Measurements from ENCODE around the gene RAB31.

The RAB31 gene

DNA sequence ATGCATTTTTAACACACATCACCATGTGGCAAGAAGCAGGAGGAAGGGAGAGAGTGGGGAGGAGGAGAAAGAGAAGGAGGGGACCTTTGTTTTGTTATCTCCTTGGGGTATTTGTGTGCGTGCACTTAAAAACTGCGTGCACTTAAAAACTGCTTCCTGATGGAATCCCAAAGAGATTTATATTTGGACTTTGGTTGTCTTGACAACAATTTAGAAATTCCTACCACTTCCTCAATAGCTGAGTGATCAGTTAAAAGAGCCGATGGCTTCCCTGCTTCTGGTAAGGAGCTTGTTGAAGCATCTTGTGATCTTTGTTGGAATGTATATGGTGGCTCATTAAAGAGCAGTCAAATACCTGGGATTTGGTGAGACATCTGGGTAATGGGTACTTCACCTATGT lies 4.5 kb downstream of the RAB31 start:
- Mint-ChIP-seq H3K4me1 (peaks cover 36% of the 10 kb centered on the region), H3K27ac (no peak overlapping the region), H3K9me3 (no peaks in the 10 kb centered on the region), H3K27me3 (peaks cover 85% of the 10 kb centered on the region), H3K36me3 (peaks cover 2% of the 10 kb centered on the region), H3K4me3 (no peak overlapping the region)
- CTCF ChIA-PET = no interaction called here
- DNase-seq = no peak

DNA sequence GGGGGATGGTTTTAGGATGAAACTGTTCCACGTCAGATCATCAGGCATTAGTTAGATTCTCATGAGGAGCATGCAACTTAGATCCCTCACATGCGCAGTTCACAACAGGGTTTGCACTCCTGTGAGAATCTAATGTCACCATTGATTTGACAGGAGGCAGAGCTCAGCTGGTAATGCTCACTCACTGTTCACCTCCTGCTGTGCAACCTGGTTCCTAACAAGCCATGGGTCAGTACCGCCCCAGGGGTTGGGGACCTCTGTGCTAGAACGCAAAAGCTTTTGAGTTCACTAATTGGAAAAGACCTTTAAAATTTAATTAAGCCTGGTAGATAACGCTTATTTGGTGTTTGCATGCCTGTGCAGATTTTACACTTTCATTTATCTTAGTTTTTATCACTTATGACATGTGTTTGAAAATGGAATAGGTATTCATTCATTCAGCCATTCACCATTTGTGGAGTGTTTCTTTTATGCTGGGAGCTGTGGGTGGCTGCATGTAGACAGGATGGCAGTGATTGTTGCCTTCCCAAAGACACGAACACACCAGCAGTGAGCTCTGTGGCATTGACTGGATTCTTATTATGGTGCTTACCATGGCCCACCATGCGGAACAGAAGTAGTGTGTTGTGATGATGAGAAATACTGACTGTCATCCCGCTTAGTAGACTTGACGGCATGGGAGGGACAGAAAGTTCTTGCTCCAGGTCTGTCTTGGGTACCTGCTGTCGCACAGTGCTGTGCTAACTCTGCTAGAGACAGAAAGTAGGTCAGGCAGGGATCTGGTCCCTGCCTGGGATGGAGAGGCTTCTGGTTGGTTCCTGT lies 6.4 kb downstream of the RAB31 start:
- Mint-ChIP-seq H3K27ac (no peak overlapping the region), H3K4me1 (peaks cover 27% of the 10 kb centered on the region), H3K36me3 (peaks cover 2% of the 10 kb centered on the region), H3K9me3 (no peaks in the 10 kb centered on the region), H3K27me3 (peaks cover 68% of the 10 kb centered on the region), H3K4me3 (no peak overlapping the region)
- CTCF ChIA-PET = no interaction called here
- no peak for DNase-seq

DNA sequence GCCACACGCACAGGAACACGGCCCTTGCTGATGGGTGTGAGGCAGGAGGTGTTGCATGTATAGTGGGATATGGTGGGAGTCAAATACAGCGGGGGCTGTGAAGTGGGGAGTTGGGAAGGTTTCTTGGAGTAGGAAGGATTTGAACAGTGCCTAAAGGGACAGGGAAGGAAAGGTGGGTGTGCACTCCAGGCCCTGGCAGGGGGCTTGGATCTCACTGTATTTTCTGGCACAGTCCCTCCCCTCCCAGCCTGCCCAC lies 6.9 kb downstream of the RAB31 start:
- Mint-ChIP-seq H3K36me3 (peaks cover 2% of the 10 kb centered on the region), H3K9me3 (no peaks in the 10 kb centered on the region), H3K4me3 (no peak overlapping the region), H3K27ac (no peak overlapping the region), H3K27me3 (peaks cover 62% of the 10 kb centered on the region), H3K4me1 (peaks cover 22% of the 10 kb centered on the region)
- CTCF ChIA-PET = no interaction called here
- DNase-seq = no peak

DNA sequence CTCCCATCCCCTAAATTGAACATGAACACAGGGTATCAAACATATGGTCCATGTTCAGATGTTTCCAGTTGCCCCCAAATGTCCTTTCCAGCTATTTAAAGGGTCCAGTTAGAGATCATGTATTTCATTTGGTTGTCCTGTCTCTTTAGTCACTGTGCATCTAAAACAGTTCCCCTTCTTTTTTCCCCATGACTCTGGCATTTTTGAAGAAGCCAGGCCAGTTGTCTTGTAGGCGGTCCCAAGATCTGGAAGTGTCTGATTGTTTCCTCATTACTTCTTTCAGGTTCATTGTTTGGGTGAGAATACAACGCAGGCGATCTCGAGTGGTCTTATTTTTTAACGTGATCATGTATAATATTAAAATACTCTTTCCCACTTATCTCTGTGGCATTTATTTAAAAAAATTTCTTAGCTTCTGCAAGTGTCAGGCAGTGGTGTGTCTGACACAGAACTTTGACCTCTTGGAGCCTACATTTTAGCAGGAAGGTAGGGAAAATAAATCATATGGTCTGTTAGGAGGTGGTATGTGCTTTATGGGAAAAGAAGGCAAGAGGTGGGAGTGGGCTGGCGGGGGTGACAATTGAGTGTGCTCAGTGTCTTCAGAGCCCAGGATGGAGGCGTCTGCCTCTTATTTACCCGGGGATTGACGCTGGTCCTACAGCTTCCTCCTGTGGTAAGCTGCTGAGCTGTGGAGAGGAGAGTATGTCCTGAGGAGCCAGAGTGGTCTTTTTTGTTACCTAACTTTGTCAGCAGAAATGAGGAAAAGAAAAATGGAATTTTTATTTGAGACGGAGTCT lies 8.1 kb downstream of the RAB31 start:
- Mint-ChIP-seq H3K4me3 (no peak overlapping the region), H3K36me3 (no peaks in the 10 kb centered on the region), H3K27ac (no peak overlapping the region), H3K4me1 (peaks cover 10% of the 10 kb centered on the region), H3K9me3 (no peaks in the 10 kb centered on the region), H3K27me3 (peaks cover 51% of the 10 kb centered on the region)
- CTCF ChIA-PET = no interaction called here
- no peak for DNase-seq

DNA sequence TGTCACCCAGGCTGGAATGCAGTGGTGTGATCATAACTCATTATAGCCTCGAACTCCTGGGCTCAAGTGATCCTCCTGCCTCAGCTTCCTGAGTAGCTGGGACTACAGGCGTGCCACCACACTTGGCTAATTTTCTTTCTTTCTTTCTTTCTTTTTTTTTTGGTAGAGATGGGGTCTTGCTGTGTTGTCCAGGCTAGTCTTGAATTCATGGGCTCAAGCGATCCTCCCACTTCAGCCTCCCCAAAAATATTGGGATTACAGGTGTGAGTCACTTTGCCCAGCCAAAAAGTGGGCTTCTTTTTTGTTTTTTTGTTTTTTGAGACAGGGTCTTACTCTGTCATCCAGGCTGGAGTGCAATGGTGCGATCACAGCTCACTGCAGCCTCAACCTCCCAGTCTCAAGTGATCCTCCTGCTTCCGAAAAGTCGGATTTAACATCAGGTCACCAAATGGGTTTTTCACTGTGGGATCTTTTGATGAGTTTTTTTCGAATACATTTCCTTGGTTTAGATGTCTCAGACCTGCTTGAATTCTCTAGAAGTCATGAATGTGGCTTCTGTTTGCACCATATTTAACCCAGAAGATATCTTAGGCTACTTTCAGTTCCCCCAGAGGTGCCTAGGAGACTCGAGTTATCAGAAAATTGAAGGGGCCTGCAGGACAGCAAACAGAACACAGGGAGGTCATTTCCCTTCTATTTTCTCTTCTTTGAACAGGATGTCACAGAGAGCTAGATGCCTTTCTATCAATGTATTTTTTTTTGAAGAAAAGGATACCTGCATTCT lies 8.9 kb downstream of the RAB31 start:
- H3K9me3 Mint-ChIP-seq = no peaks in the 10 kb centered on the region
- H3K27ac Mint-ChIP-seq = no peak overlapping the region
- H3K36me3 Mint-ChIP-seq = no peaks in the 10 kb centered on the region
- peaks cover 44% of the 10 kb centered on the region for H3K27me3 Mint-ChIP-seq
- no peak overlapping the region for H3K4me3 Mint-ChIP-seq
- DNase-seq = no peak
- H3K4me1 Mint-ChIP-seq = peaks cover 5% of the 10 kb centered on the region
- CTCF ChIA-PET = no interaction called here

DNA sequence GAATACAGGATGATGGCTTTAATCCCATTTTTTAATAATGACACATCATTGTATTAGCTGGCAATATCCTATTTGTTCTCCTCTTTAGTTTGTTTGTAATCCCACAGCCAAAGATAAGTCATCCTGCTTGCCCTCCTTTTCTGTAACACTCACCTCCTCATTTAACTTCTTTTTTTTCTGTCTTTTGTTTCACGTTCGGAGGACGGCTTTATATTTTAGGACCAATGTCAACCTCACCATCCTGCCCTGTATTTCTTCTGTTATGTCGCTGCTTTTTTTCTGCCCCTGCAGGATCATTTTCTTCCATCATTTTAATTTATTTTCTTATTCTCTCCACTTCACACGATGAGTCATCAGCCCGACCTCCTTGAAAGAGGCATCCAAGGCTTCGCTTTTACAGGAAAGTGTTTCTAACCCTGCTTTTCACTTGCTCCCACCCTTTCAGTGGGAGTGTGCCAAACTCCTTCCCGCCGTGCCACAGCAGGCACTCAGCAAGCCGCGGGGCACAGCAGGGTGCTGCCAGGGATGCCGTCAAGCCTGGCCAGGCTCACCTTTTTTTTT lies 11.4 kb downstream of the RAB31 start:
- Mint-ChIP-seq H3K27ac (no peak overlapping the region), H3K4me1 (no peaks in the 10 kb centered on the region), H3K36me3 (no peaks in the 10 kb centered on the region), H3K9me3 (no peaks in the 10 kb centered on the region), H3K4me3 (no peak overlapping the region), H3K27me3 (peaks cover 30% of the 10 kb centered on the region)
- DNase-seq = no peak
- CTCF ChIA-PET = no interaction called here

DNA sequence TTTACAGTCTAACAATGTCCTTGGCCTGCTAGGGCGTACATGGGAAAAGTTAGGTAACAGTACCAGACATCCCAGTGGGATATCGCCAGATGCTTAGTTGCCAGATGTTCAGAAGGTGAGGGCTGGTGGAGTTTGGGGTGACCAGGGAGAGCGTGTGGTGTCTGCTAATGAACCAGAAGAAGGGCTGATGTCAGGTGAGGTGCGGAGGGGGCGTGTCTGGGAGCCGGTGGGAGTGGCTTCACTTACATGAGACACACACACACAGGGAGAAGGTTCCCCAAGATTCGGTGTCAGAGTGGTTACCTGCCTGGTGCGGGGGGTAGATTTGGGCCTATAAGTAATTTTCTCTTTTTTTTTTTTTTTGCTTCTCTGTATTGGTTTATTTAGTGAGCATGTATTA lies 12.2 kb downstream of the RAB31 start:
- Mint-ChIP-seq H3K4me1 (no peaks in the 10 kb centered on the region), H3K9me3 (no peaks in the 10 kb centered on the region), H3K36me3 (no peaks in the 10 kb centered on the region), H3K27ac (no peak overlapping the region), H3K27me3 (peaks cover 22% of the 10 kb centered on the region), H3K4me3 (no peak overlapping the region)
- DNase-seq = no peak
- CTCF ChIA-PET = no interaction called here

DNA sequence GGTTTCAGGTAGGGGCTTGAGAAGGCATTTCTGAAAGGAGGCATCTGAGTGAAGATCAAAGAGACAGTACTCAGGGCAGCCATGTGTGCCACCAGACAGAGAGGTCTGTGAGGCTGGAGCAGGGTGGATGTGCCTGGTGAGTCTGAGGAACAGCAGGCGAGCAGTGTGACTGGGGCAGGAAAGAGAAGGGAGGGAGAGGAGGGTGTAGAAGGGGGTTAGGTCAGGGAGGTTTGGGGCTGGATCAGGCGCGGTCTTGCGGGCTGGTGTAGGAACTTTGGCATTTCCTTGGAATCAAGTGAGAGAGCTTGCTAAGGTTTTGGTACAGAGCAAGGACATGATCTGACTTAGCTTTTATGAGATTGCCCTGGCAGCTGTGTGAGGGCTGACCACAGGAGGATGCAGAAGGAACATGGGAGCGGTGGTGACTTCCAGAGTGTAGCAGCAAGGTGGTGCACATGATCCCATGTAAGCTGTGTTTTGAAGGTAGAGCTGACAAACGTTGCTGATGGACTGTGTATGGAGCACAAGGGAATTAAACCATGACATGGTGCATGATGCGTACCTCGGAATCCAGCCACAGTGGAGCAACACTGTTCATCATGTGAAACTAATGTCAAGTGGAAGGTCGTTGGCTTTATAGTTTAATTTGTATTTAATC lies 13.9 kb downstream of the RAB31 start:
- H3K27ac Mint-ChIP-seq = no peak overlapping the region
- CTCF ChIA-PET = interaction anchor here (0.7 kb wide), 1 partner anchor 109 kb away, joined by 4 read pairs; no protein-coding TSS in a partner anchor
- H3K27me3 Mint-ChIP-seq = peaks cover 11% of the 10 kb centered on the region
- H3K36me3 Mint-ChIP-seq = no peaks in the 10 kb centered on the region
- H3K4me1 Mint-ChIP-seq = no peaks in the 10 kb centered on the region
- no peak overlapping the region for H3K4me3 Mint-ChIP-seq
- H3K9me3 Mint-ChIP-seq = no peaks in the 10 kb centered on the region
- no peak for DNase-seq

DNA sequence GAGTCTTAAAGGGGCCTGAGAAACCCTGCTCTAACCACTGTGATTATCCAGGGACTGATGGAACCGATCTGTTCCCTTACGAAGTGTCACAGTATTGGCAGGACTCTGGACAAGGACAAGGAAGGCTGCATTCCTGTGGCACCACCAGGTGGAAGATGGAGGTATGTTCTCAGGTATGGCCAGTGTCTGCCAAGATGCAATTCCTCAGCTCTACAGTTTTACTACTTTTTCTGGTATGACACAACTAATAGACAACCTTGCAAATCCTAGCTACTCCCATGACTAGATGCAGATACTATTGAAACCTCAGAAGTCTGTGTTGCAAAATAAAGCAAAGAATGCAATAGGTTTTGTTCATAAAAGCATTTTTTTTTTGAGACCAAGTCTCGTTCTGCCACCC lies 14.6 kb downstream of the RAB31 start:
- CTCF ChIA-PET = interaction anchor here (0.7 kb wide), 1 partner anchor 110 kb away, joined by 4 read pairs; no protein-coding TSS in a partner anchor
- Mint-ChIP-seq H3K36me3 (no peaks in the 10 kb centered on the region), H3K27ac (no peak overlapping the region), H3K9me3 (no peaks in the 10 kb centered on the region), H3K27me3 (peaks cover 5% of the 10 kb centered on the region), H3K4me1 (no peaks in the 10 kb centered on the region), H3K4me3 (no peak overlapping the region)
- no peak for DNase-seq

DNA sequence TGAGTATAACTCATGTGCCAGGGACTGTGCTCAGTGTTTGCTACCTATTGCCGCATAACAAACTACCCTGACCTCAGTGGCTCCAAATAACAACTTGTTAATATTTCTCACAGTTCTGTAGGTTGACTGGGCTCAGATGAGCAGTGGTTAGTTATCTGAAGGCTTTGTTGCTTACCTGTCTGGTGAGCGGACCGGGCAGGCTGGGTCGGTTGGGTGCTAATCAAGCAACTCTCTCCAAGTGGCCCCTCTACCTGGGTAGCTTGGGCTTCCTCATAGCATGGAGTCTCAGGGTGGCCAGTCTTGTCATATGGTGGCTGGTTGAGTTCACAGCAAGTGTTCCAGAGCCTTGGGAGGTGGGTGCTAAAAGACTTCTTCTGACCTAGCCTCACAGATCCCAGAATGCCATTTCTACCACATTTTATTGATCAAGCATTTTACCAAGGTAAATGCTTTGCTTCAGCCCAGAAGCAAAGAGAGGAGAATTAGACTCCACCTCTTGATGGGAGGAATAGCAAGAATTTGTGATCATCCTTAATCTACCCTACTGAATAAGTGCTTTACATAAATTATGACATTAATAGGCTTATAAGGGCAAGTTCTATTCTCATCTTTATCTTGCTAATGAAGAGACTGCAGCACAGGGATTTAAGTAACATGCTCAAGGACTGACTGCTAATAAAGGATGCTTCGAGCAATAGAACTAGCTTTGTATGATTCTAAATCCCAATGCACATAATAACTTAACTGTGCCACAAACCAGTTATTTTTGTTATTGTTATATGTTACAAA lies 16.9 kb downstream of the RAB31 start:
- CTCF ChIA-PET = no interaction called here

DNA sequence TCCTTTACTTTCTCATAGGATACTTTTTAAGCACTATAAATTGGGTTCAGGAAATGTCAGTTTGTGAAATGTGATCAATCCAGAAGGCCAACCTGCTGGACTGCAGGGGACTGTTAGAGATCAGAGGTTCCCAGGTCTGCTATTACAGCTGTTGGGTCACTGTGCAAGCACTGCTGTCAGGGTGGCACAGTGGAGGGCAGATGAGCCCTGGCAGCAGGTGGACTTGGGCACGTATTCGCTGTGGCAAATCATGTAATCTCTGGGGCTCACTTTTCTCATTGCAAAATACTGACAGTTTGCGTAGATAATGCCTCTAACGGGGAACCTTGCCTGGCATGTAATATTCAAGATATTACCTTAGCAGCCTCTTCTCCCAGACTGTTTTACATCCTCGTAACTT lies 18.1 kb downstream of the RAB31 start:
- no peaks in the 10 kb centered on the region for H3K9me3 Mint-ChIP-seq
- no peak overlapping the region for H3K4me3 Mint-ChIP-seq
- H3K27me3 Mint-ChIP-seq = peaks cover 10% of the 10 kb centered on the region
- H3K36me3 Mint-ChIP-seq = no peaks in the 10 kb centered on the region
- no peak overlapping the region for H3K27ac Mint-ChIP-seq
- CTCF ChIA-PET = no interaction called here
- DNase-seq = no peak
- no peaks in the 10 kb centered on the region for H3K4me1 Mint-ChIP-seq

More for the DNA sequence above, 16.9 kb downstream of the RAB31 start:
- no peaks in the 10 kb centered on the region for H3K36me3 Mint-ChIP-seq
- H3K4me1 Mint-ChIP-seq = no peaks in the 10 kb centered on the region
- no peak overlapping the region for H3K4me3 Mint-ChIP-seq
- H3K27ac Mint-ChIP-seq = no peak overlapping the region
- H3K27me3 Mint-ChIP-seq = peaks cover 5% of the 10 kb centered on the region
- H3K9me3 Mint-ChIP-seq = no peaks in the 10 kb centered on the region
- no peak for DNase-seq

DNA sequence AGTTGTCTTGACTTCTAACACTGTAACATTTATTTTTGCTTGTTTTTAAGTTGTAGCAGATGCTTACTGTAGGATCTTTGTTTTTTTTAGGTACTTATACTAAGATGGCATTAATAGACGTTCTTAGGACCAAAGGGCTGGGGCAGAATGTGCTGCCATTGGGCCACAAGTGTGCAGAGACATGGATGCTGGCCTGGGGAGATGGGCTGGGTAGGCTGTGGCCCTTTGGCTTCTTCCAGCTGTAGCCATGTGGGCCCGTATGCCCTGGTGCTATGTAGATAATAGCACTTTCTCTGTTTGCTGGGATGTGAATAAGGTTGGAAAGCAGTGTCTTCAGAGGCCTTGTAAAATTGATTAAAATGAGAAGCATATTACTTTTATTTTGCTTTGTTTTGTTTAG lies 18.8 kb downstream of the RAB31 start:
- H3K27ac Mint-ChIP-seq = no peak overlapping the region
- H3K36me3 Mint-ChIP-seq = no peaks in the 10 kb centered on the region
- H3K4me3 Mint-ChIP-seq = no peak overlapping the region
- CTCF ChIA-PET = no interaction called here
- H3K4me1 Mint-ChIP-seq = no peaks in the 10 kb centered on the region
- no peaks in the 10 kb centered on the region for H3K9me3 Mint-ChIP-seq
- H3K27me3 Mint-ChIP-seq = peaks cover 13% of the 10 kb centered on the region
- DNase-seq = no peak

DNA sequence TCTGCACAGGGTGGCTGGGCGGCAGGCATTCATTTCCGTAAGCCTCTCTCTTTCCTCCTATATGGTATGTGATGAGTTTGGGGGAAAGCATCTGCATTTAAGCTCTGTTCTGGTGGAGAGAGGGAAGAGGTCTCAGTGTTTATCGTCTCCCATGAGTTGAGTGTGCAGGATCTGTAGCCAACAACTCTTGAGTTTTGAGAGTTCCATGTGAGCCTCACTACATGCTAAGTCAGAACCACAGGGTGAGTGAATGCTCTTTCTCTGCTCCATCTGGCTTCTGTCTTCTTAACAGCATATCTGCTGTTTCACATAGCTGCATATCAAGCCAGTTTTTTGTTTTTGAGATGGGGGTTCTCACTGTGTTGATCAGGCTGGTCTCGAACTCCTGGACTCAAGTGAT lies 22.7 kb downstream of the RAB31 start:
- Mint-ChIP-seq H3K27me3 (peaks cover 34% of the 10 kb centered on the region), H3K36me3 (no peaks in the 10 kb centered on the region), H3K4me3 (no peak overlapping the region), H3K4me1 (peaks cover 13% of the 10 kb centered on the region), H3K27ac (no peak overlapping the region), H3K9me3 (no peaks in the 10 kb centered on the region)
- DNase-seq = no peak
- CTCF ChIA-PET = no interaction called here
